A673 (cell line): Measurements from ENCODE around the gene NFASC.

Experiments
- CTCF ChIP-seq: fragments of 300-800, 200-600 bp; sonication (generic); conservative IDR thresholded peaks from 2 replicates; pipeline ENCODE4 v1.5.1; 2017; ENCODE audit warnings: low read depth, mild to moderate bottlenecking, antibody characterized with exemption, low read length, moderate library complexity, mixed read lengths
- EZH2 ChIP-seq: fragments of 200-600 bp; sonication (generic); IDR thresholded peaks from 2 replicates; pipeline ENCODE4 v1.6.1; 2017; ENCODE audit warnings: borderline replicate concordance, low read depth, mild to moderate bottlenecking, mixed read lengths, antibody characterized with exemption, low read length; ENCODE audit not compliant: poor library complexity, severe bottlenecking

- no peak for TF ChIP-seq CTCF
- TF ChIP-seq EZH2, result no peak
Measured at GRCh38 chr1:204836856-204837255, 33.8 kb upstream of the NFASC start.
